HEK293 (cell line): ENCODE data around the gene AGO3.

Experiments used
- CTCF ChIA-PET: fragments of 350-600 bp; formaldehyde crosslinking; extraction: SDS; loops from one replicate; lab custom pipeline; 2021; ENCODE audit warnings: antibody characterized with exemption; lab: Yijun Ruan, JAX
- POLR2A ChIA-PET: fragments of 300-600 bp; formaldehyde crosslinking; extraction: SDS; loops from one replicate; lab custom pipeline; 2020; ENCODE audit warnings: antibody characterized with exemption, inconsistent platforms; lab: Yijun Ruan, JAX
- H3K27ac ChIP-seq: fragments of 200-500 bp; sonication (Bioruptor generic); 2 replicates; pipeline ENCODE4 v1.5.1; 2014; ENCODE audit warnings: low read depth, low read length, control low read depth, inconsistent platforms; ENCODE audit errors: extremely low read depth
- H3K36me3 ChIP-seq, 2 experiments: fragments of 200-500 bp in 1 of 2; sonication (Bioruptor generic) in 1 of 2; 1 replicate in 1 of 2; 2 replicates in 1 of 2; pipeline ENCODE4 v1.5.1; 2014 to 2017; ENCODE audit warnings: inconsistent platforms in 2 of 2, low read length in 2 of 2; ENCODE audit not compliant: control insufficient read depth in 2 of 2, insufficient read depth in 1 of 2
- H3K4me1 ChIP-seq: fragments of 200-500 bp; sonication (Bioruptor generic); 2 replicates; pipeline ENCODE4 v1.5.1; 2014; ENCODE audit warnings: mild to moderate bottlenecking, low read length, inconsistent platforms; ENCODE audit not compliant: control insufficient read depth, insufficient read depth
- H3K4me3 ChIP-seq: 2 replicates; pipeline ENCODE4 v1.5.1; 2011; ENCODE audit warnings: low read depth, mild to moderate bottlenecking, control low read depth, low read length, moderate library complexity
- H3K9me3 ChIP-seq: fragments of 200-500 bp; sonication (Bioruptor generic); 2 replicates; pipeline ENCODE4 v1.5.1; 2014; ENCODE audit warnings: low read depth, low read length, inconsistent platforms; ENCODE audit not compliant: control insufficient read depth, insufficient read depth
- GLIS1 ChIP-seq: fragments of 450-650 bp; formaldehyde crosslinking; IDR thresholded peaks from 2 replicates; pipeline ENCODE4 v1.5.1; 2016; ENCODE audit warnings: missing biosample characterization, missing genetic modification characterization
- MEIS1 ChIP-seq: sonication (generic); formaldehyde crosslinking; IDR thresholded peaks from 2 replicates; pipeline ENCODE4 v1.8.1; 2022; ENCODE audit warnings: missing genetic modification reagents, mild to moderate bottlenecking, borderline replicate concordance
- PBX3 ChIP-seq: sonication (generic); formaldehyde crosslinking; IDR thresholded peaks from 2 replicates; pipeline ENCODE4 v1.8.1; 2022; ENCODE audit warnings: mild to moderate bottlenecking, moderate library complexity, missing genetic modification reagents
- PRDM1 ChIP-seq: fragments of 450-650 bp; formaldehyde crosslinking; IDR thresholded peaks from 2 replicates; pipeline ENCODE4; 2016; ENCODE audit warnings: missing biosample characterization, missing genetic modification characterization
- PRDM10 ChIP-seq: fragments of 450-650 bp; formaldehyde crosslinking; IDR thresholded peaks from 2 replicates; pipeline ENCODE4 v1.5.1; 2016; ENCODE audit warnings: missing biosample characterization, missing genetic modification characterization
- ZEB2 ChIP-seq: fragments of 450-650 bp; formaldehyde crosslinking; IDR thresholded peaks from 2 replicates; pipeline ENCODE4 v1.5.1; 2016; ENCODE audit warnings: missing biosample characterization, missing genetic modification characterization
- ZNF174 ChIP-seq: fragments of 450-650 bp; formaldehyde crosslinking; IDR thresholded peaks from 2 replicates; pipeline ENCODE4 v1.5.0; 2017; ENCODE audit warnings: missing biosample characterization, mild to moderate bottlenecking, missing genetic modification characterization
- ZNF449 ChIP-seq: fragments of 450-650 bp; formaldehyde crosslinking; IDR thresholded peaks from 2 replicates; pipeline ENCODE4 v1.5.1; 2017; ENCODE audit warnings: missing biosample characterization, mild to moderate bottlenecking, missing genetic modification characterization, moderate library complexity
- ZNF530 ChIP-seq: fragments of 450-650 bp; formaldehyde crosslinking; IDR thresholded peaks from 2 replicates; pipeline ENCODE4 v1.5.1; 2016; ENCODE audit warnings: low read depth, missing biosample characterization, missing genetic modification characterization
- ZNF561 ChIP-seq: fragments of 450-650 bp; IDR thresholded peaks from 2 replicates; pipeline ENCODE4 v1.5.1; 2018; ENCODE audit warnings: missing biosample characterization, missing genetic modification characterization, borderline replicate concordance
- ZNF585B ChIP-seq: fragments of 450-650 bp; formaldehyde crosslinking; IDR thresholded peaks from 2 replicates; pipeline ENCODE4 v1.5.1; 2016; ENCODE audit warnings: missing biosample characterization, missing genetic modification characterization
- ZNF624 ChIP-seq: fragments of 450-650 bp; formaldehyde crosslinking; IDR thresholded peaks from 2 replicates; pipeline ENCODE4 v1.5.1; 2017; ENCODE audit warnings: missing biosample characterization, missing genetic modification characterization
- ZSCAN16 ChIP-seq: fragments of 450-650 bp; formaldehyde crosslinking; IDR thresholded peaks from 2 replicates; pipeline ENCODE4 v1.5.1; 2016; ENCODE audit warnings: missing biosample characterization, missing genetic modification characterization

Gene AGO3

GRCh38 chr1:36067871-36068270, 137.0 kb downstream of the AGO3 start:
- H3K27ac ChIP-seq = no peak overlapping the region
- no peaks in the 10 kb centered on the region for H3K9me3 ChIP-seq
- no peak overlapping the region for H3K4me3 ChIP-seq
- H3K36me3 ChIP-seq = no peaks in the 10 kb centered on the region
- TF ChIP-seq GLIS1 (tag by site-specific recombination) (no peak), PBX3 (CRISPR knock-in tag) (no peak), ZNF561 (tag by site-specific recombination) (no peak)
- H3K4me1 ChIP-seq = no peaks in the 10 kb centered on the region
- CTCF ChIA-PET = no interaction called here
- POLR2A ChIA-PET = interaction anchor here (0.6 kb wide), 1 partner anchor 24 kb away, joined by 5 read pairs; no protein-coding TSS in a partner anchor

- no peak overlapping the region for H3K27ac ChIP-seq
- POLR2A ChIA-PET = no interaction called here
- no peaks in the 10 kb centered on the region for H3K36me3 ChIP-seq
- no peak for TF ChIP-seq ZSCAN16
- TF ChIP-seq MEIS1 (CRISPR knock-in tag) = no peak
- no peak for TF ChIP-seq PRDM1 (tag by site-specific recombination)
- no peak for TF ChIP-seq ZNF624 (tag by site-specific recombination)
- no peak for TF ChIP-seq ZNF530 (tag by site-specific recombination)
- no peak for TF ChIP-seq ZNF174 (tag by site-specific recombination)
- TF ChIP-seq ZEB2 (tag by site-specific recombination) = no peak
- H3K4me1 ChIP-seq = no peaks in the 10 kb centered on the region
- H3K9me3 ChIP-seq = no peaks in the 10 kb centered on the region
- CTCF ChIA-PET = interaction anchor here (0.8 to 1.2 kb wide), 2 partner anchors 10 to 11 kb away, joined by 3 to 4 read pairs; no protein-coding TSS in a partner anchor
- no peak overlapping the region for H3K4me3 ChIP-seq
These were observed 138.0 kb downstream of the AGO3 start for GRCh38 chr1:36068866-36069265.

GRCh38 chr1:36070349-36070748, 139.4 kb downstream of the AGO3 start:
- Histone ChIP-seq H3K36me3 (no peaks in the 10 kb centered on the region), H3K27ac (no peak overlapping the region), H3K4me3 (no peak overlapping the region), H3K4me1 (no peaks in the 10 kb centered on the region), H3K9me3 (no peaks in the 10 kb centered on the region)
- ChIA-PET POLR2A (no interaction called here), CTCF (no interaction called here)
- TF ChIP-seq PRDM10 (tag by site-specific recombination) = peak; percentile 96
- peak; percentile 20; the same call in 1 of the 2 replicates for TF ChIP-seq ZNF449 (tag by site-specific recombination)
- no peak for TF ChIP-seq ZNF585B (tag by site-specific recombination)
